Hematopoietic multipotent progenitor cell treated with erythropoietin and hydrocortisone succinate and interleukin-3 and kit ligand, for 15 days (in vitro differentiated cells): ENCODE measurements around the gene IRF6.

ENCODE experiments used
- DNase-seq: peaks from one replicate; pipeline ENCODE4 v3.0.0-alpha.2; 2015; ENCODE audit warnings: low spot score

Gene IRF6

DNA sequence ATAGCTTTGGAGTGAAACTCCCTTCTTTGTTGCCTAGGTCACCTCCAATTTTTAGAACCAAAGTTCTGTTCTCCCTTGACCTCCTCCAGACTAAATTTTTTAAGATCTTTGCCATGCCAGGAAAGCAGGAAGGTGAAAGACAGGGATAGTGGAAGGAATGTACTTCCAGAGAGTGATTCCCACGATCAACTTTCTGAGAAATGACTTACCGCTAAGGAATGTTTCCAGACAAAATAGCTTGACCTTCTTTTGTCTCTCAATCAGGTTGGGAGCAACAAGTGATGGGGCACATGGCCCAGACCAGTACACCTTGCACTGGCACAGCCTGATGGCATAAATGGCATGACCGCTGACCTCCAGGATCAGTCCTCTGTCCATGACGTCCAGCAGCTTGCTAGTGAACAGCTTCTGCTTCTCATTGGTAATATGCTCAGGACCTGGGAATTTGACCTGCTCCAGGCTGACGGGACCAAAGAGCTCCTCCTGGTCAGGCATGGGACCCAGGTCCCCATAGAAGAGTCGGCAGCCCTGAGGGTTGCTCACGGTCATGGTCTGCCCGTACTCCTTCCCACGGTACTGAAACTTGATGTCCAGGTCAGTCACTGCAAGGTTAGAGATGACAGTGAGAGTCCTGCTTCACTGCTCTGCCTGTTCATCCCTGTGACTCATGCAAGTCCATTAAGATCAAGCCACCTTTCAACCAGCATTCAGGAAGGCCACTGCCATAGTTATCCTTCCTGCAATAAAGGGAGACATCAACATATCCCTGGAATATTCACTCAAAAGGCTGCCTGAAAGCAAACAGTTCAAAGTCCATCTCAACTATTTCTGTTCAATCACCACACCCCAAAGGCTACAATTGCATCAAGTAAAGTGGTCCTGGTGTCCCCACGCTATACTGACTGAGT, 15.4 kb downstream of the IRF6 start:
- DNase-seq = no peak

DNA sequence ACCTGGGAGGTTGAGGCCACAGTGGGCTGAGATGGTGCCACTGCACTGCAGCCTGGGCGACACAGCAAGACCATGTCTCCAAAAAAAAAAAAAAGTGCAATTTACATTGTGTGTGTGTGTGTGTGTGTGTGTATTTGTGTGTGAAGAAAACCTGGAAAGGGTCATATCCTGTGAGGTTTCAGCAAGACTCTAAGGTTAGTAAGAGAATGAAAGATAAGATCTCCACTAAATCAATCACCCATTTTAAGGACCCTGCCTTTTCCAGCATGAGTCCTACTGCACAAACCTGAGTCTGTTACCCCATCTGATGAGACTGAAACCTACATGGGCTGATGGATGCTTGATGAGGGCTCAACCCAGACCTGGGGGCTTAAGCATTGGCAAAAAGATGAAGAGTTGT, 16.7 kb downstream of the IRF6 start:
- no peak for DNase-seq

DNA sequence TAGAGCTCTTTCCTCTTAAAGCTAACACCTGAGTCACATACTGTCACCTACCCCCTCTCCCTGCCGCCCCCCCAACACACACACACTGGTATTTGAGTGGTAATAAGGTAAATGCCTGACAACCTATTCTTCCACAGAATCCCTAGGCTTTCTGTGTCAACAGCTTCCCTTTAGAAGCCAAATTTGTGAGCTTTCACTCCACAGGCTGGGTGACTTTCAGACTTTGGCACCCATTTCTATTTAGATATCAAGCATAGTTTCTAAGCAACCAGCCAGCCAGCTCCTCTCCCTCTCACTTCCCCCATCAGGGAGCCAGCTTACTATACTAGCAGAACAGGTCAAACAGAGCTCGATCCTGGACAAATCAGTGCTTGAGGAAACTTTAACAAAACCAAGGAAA, 18.4 kb downstream of the IRF6 start:
- no peak for DNase-seq

DNA sequence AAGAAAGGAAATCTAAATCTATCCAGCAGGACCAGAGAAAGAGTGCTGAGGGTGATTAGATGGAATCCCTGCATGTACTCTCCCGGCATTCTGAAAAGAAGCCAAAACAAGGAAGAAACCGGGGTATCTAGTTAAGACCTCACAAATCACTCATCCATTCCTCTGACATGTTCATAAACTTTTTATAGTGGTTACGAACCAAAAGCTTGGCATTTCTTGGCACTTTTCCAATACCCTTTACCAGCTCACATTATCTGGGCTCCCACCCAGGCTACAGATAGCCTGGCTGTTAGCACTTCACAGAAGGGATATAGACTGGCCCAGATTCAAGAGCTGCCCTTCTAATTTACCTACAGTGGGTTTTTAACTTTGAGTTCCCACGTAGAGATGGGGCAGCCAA, 19.8 kb downstream of the IRF6 start:
- DNase-seq = peak; percentile 61

DNA sequence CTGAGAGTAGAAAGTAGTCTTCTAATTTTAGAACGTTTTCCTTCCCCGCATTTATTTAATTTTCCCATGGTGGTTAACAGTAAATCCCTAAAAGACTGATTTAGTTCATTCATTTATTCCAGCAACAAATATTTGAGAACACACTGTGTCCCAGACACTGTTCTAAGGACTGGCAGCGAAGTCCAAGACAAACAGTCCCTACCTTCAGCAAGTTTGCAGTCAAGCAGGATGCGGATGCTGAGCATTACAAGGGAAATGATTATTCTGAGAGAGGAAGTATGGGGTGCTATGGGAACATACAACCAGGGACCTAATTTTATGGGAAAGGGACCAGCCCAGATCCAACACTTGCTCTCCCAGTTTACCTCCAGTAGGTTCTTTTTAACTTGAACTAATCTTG, 20.4 kb downstream of the IRF6 start:
- DNase-seq = no peak

DNA sequence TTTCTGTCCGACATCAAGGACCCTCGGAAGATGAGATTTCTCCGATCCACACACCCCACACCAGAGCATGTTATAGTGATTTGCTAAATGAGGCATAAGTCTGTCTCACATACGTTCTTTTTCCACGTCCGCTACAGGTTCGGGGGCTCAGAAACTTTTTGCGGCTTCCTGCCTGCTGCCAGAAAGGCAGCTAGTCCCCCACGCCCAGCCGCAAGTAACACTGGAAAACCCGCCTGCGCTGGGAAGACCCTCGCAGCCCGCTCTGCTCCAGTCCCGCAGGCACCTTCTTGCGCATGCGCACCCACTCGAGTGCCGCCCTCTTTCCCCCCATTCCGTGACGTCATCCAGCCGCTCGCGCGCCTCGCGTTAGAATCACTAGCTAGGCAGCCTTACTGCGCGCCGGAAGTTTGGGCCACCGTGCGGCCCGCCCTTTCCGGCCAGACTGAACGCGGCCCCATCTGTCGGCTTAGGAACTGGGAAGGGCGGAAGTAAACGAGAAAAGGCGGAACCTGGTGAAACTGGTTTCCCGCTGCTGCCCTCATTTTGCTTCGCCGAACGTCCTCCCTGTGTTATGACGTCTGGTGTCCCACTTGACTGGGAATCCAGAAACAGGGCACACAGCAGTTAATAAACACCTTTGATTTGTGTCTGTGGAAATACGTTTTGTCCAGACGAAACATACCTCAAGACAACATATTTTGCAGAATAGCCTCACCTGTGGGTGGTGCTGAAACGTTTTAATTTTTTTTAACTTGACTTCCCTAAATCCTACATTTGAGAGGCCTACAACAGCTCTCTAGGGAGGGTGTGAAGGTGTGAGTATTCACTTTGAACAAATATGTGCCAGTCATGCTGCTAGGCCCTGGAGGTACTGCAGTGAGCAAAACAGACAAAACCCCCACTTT, 21.4 kb downstream of the IRF6 start, which contains the start of gene C1orf74:
TSS of gene C1orf74 (minus strand) at position 295 of the 905 bp plus-strand sequence. CDS start 925 bp downstream, outside the sequence.
- peak; percentile 99 for DNase-seq

DNA sequence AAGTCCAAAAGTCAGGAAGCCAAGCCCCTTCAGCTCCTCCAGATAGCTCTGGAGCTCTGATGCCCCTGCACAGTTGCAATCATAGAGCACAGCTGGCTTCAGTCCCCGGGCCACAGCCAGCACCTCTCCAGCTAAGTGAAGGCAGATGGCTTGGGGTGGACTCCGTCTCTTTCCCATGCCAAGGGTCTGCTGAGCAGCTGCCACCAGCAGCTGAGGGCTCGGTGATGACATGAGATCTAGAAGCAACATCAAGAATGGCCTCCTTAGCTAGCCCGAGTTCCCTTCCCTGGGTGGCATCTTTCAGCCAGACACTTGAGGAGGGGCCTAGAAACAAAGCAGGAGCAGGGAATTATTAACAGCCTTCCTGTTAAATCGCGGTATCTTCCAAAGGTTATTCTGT, 22.6 kb downstream of the IRF6 start:
- no peak for DNase-seq

DNA sequence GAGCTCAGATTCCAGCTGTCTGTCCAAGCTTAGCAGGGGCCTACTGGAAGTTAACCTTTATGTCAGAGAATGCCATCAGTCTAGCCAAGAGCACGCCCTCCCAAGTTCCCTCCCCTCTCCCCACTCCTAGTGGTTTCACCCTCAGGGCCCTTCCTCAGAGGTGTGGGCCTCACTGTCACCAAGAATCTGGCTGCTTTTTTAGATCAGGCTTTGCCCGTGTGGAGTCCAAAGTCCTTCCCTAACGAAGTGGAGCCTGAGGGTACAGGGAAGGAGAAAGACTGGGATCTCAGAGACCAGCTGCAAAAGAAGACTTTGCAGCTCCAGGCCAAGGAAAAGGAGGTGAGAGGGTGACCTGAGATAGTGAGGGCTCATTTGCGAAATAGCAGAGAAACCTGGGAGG, 25.7 kb downstream of the IRF6 start:
- DNase-seq = no peak

DNA sequence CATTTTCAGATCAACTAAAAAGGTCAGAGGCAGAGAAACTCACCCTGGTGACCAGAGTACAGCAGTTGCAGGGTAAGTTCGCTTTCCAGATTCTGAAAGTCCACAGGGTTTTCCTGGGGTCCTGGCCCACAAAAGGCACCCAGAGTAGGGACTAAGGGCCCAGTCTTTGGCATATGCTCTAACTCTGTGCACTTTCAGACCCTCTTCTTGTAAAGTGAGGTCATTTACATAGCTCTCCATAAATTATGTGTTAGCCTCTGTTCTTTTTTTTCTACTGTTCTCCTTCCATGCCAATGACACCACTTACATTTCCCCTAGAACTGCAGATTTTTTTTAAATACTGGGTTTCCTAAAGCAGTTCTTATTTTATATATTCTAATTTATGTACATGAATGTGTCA, 27.8 kb downstream of the IRF6 start:
- DNase-seq = no peak

DNA sequence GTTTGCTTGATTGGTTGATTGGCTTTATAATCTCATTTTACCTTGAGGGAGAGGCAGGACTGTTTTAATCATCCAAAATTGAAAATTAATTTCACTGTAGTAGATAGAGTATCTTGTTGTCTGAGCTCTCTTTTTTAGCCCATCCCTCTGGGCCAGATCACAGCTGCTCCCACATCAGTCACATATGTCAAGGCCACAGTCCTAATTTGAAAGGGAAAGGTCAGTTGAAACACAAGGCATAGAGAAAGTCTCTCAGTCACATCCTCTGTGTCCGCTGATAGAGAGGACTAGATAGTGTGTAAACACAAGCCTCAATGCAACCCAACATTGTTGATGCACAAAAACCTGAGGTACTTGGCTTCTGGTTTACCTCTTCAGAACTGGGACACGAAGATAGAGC, 28.4 kb downstream of the IRF6 start:
- DNase-seq = no peak

DNA sequence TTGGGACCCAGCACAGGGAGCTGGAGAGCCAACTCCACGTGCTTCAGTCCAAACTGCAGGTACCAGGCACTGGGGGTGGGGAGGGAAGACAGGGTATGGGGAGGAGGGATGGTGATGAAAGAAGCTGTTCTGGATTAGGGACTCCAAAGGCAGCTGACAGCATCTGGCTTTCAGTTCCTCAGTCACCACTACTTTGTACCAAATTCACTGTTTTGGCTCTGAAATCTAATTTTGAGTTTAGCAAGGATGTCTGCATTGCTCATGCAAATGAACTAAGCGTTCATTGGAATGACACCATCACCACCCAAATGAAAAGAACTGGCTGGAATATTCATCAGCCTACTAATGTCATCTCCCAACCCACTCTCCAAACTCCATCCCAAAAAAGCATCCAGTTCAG, 30.3 kb downstream of the IRF6 start:
- DNase-seq = no peak

DNA sequence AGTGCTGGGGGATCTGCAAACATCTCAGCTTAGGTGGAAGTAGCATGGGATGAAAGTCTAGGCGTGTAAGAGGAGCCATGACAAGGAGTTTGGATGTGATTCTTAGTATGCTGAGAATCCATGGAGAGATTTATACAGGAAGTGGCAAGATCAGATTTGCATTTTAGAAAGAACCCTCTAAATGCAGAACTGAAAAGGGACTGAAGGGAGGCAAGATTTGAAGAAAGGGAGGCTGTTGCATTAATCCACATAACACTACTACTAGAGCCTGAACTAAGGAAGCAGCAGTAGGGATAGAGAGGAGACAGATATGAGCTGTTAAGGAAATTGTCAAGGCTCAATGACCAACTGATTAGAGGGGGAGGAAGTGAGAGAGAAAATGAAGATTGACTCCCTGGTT, 31.4 kb downstream of the IRF6 start:
- no peak for DNase-seq

DNA sequence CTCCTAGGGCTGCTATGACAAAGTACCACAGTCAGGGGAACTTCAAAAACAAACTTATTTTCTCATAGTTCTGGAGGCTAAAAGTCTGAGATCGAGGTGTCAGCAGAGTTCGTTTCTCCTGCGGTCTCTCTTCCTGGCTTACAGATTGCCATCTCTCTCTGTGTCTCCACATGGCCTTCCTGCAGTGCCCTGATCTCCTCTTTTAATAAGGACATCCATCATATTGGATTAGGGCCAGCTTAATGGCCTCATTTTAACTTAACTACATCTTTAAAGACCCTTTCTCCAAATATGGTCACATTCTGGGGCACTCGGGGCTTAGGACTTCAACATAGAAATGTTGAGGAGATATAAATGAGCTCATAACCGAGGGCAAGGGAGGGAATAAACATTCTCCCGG, 33.8 kb downstream of the IRF6 start:
- DNase-seq = no peak

DNA sequence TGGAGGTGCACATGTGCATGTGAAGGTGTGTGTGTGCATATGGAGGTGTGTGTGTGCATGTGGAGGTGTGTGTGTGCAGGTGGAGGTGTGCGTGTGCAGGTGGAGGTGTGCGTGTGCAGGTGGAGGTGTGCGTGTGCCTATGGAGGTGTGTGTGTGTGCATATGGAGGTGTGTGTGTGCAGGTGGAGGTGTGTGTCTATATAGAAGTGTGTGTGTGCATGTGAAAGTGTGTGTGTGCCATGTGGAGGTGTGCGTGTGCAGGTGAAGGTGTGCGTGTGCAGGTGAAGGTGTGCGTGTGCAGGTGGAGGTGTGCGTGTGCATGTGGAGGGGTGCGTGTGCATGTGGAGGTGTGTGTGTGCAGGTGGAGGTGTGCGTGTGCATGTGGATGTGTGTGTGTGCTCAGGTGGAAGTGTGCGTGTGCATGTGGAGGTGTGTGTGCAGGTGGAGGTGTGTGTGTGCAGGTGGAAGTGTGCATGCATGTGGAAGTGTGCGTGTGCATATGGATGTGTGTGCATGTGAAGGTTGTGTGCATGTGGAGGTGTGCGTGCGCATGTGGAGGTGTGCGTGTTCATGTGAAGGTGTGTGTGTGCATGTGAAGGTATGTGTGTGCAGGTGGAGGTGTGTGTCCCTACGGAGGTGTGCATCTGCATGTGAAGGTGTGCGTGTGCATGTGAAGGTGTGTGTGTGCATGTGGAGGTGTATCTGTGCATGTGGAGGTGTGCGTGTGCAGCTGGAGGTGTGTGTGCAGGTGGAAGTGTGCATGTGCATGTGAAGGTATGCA, 35.1 kb downstream of the IRF6 start:
- DNase-seq = no peak

DNA sequence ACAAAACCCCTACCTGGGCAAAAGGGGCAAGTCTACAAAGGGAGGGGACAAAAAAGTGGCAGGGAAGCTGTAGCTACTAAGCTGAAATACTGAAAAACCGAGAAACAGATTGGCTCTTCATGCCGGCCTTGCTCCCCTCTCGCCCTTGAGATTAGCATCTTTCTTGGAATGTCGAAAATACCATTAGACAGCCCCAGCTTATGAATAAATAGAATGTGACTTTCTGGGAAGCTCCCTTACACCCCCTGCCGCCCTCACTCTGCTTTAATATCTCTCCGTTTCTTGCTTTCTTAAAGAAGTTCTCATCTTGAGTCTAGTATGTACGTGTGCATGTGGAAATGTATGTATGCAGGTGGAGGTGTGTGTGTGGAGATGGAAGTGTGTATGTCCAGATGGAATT, 36.0 kb downstream of the IRF6 start:
- no peak for DNase-seq

DNA sequence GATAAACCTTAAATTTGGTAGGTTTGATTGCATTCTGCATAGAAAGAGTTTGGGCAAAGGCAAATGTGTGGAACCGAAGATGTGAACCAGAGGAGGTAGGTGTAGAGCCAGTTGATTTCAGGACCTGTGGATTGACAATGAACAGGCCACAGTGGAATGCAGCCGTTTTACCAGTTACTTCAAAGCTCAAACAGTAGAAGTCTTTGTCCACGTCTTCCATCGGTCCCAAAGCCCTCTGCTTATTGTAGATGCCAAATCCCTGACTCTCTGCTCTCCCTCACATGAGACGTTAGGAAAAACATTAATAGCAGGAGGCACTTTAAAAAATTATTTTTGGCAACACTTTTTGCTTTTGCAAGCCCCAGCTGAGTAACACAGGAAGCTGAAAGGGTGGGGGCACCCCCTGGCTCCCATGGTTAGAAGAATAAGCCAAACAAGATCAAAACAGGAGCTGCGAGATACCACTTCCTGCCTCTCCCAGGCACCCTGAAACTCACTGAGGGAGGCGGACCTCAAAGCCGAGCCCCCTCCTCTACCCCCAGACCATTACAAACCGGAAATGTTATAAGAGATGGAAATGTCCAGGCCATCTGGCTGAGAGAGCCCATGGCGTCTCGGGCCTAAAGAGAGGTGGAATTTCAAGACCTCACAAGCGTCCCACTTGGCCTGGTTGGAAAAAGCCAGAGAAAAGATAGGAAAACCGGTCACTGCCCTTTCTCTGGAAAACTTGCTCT, 36.6 kb downstream of the IRF6 start:
- DNase-seq = no peak

DNA sequence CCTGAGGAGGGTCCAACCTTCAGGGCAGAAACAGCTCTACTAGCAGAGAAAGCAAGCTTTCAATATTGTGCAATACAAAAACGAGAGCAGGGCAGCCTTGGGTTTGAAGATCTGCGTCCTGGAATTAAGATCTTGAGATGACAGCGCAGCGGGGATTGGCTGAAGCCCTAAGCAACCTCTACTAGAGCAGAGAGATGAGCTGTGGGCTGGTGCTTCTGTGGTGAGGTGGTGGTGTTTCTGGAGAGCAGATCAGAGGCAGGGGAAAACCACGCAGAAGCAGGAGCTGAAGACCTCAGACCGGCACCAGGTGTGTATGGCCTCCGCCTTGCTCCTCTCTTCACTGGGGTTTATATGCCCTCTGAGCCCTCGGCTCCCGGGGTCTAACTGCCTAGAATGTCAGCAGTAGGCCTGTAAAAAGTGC, 37.6 kb downstream of the IRF6 start:
- DNase-seq = no peak

DNA sequence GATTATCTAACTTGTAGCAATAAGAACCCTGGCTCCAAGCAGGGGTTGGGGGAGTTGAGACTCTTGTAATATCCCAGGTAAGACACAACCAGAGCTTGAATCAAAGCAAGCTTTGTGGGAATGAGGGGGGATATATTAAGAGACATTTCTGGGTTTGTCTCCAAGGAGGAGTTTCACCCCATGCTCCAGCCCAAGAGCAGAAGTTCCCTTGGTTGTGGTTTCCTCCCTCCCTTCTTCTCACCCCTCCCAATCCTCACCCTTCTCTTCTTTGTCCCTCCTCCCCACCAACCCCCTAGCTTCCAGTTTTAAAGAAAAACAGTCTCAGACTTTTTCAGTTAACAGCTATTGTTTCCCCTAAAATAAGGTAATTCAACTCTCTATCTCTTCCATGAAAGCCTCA, 38.2 kb downstream of the IRF6 start:
- DNase-seq = no peak

DNA sequence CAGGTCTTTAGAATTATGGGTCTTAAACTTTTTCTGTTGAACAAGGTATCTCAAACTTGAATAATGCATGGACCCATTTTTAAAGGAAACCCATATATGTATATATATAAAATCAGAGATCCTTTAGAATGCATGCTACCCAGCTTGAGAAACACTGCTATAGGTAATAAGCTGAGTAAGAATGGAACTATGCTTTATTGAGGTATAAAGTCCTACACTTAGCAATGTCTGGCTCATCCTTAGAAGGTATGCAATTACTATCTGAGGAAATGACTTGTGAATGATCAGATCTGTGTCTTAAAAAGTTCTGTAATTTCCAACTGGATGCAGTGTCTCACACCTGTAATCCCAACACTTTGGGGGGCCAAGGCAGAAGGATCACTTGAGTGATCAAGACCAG, 38.8 kb downstream of the IRF6 start:
- DNase-seq = no peak

DNA sequence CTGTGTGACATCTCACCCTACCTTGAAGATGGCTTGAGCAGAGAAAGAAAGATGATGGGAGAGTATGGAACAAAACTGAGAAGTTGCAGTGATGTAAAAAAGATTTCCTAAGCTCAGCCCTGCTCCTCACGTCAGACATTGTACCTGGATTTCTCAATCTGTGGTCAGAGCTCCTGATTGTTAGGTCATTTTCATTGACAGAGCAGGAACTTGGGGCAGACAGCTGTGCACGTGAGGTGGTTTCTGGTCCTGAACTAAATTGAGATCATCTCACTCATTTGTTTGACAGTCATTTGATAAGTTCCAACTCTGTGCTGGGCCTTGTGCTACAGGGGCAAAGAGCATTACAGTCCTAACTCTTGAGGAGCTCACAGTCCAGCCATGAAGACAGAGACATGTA, 39.9 kb downstream of the IRF6 start:
- DNase-seq = no peak

DNA sequence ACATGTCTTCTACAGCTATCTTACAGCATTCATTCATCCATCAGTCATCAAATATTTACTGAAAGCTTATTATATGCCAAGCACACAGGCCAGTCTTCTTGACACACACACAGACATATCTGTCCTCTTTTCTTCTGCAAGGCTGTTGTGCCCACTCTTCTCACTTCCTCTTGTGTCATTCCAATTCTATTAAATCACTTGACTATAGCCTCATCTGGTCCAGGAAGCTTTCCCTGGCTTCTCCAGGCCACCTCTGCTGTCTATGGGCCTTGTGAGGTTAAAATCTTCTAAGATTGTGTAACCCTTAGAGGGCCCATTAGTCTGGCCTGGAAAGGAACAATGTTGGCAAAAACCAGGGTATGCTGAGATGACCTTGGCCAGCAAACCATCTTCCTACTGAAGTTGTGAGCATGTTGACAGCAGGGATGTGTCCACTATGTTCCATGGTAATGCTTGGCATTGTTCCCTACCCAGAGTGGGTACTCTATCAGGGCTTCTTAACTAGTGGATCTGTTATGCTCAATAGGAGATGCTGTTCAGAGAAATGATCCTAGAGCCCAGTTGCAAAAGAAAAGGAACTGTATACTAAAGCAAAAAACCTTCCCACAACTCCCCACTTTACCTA, 44.8 kb downstream of the IRF6 start:
- no peak for DNase-seq
